ENCODE results near the gene AGK.

DNA sequence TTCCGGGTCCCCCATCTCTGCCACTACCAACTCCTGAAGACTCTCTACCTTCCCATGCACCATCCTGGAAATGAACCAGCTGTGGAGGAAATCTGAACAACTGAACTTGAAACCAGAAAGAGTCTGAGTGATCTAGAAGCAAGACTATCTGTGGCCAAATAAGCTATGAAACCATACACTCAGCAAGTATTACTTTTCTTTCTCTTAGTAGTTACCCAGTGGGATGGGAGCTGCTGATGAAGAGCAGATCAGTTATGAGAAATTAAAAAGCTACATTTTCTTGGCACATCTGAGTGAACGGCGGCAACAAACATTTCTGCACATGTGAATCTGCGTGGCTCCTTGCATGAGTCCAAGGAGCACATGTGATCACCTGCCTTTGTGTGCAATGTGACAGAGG lies 31.6 kb upstream of the AGK start:
- TF ChIP-seq CTCF (IDR thresholded peaks at IDR 0.05) (no peak), CBX2 (IDR thresholded peaks at IDR 0.05; ENCODE audit: borderline replicate concordance, low read depth) (no peak), USF2 (IDR thresholded peaks at IDR 0.05) (no peak), ELK1 (IDR thresholded peaks at IDR 0.05; ENCODE audit: low read depth, low read length) (no peak), ZNF302 (CRISPR knock-in tag; IDR thresholded peaks at IDR 0.05) (no peak), EP300 (IDR thresholded peaks at IDR 0.05) (no peak), RAD21 (conservative IDR thresholded peaks at IDR 0.05 in 1 of 2, IDR thresholded peaks at IDR 0.05 in 1 of 2) (no peak), POLR2A (IDR thresholded peaks at IDR 0.05; ENCODE audit: low read length) (no peak), CHD2 (IDR thresholded peaks at IDR 0.05; ENCODE audit: low read length, partially characterized antibody) (no peak), NFE2L2 (conservative IDR thresholded peaks at IDR 0.05; ENCODE audit: low read length) (no peak), HEYL (CRISPR knock-in tag; IDR thresholded peaks at IDR 0.05) (no peak)

Measured in A549 (cell line).